Panc1 (cell line): Measurements from ENCODE around the gene KDM2A.

ENCODE experiments used
- CTCF ChIP-seq: fragments of 450-650 bp; IDR thresholded peaks from 2 replicates; pipeline ENCODE4 v1.5.1; 2017; ENCODE audit warnings: mild to moderate bottlenecking
- POLR2AphosphoS5 ChIP-seq: IDR thresholded peaks from 2 replicates; pipeline ENCODE4 v1.6.1; 2012; ENCODE audit warnings: mild to moderate bottlenecking, low read depth, low read length, moderate library complexity

GRCh38 chr11:67304511-67305113, 185.5 kb downstream of the KDM2A start:
- TF ChIP-seq CTCF, result no peak
- TF ChIP-seq POLR2AphosphoS5, result no peak
